ENCODE measurements around the gene SPDEF. TPM values are rescaled to one million over a fixed set of nuclear protein-coding genes. Genes with fewer than 3 reads are reported as not detected.
A peak's percentile ranks its signal among the peaks of the same experiment; 100 is the strongest.

SPDEF gene
- total RNA-seq, 4 donors from 2014 or later, result 9.0 to 57.3 (median 31.5) TPM

- peaks cover 6 to 32% (median 28%) of the 10 kb centered on the region in 4 donors for H3K4me1 ChIP-seq
- H3K27ac ChIP-seq, result no peak overlapping the region
- WGBS, 2 donors (ENCODE audit: low coverage in 1 of 2), result 73% methylated on average over 15 of the region's 16 CpGs; no CpG with 5 or more reads in 1 of the 2 donors
- intact Hi-C loops (cut with DNase I; ENCODE audit: low total_unique reads) (no loop called here), in situ Hi-C loops (cut with MboI; ENCODE audit: low pct_ligation_motif_present in 1 of 4, low pct_unique_long_range_greater_than_20kb in 1 of 4, low sequenced_read_pairs in 3 of 4) (loop anchor here in 1 of 4 donors (5.0 kb wide), 1 partner anchor 73 kb away; no protein-coding TSS in a partner anchor)
- no peaks in the 10 kb centered on the region for H3K36me3 ChIP-seq
- DNase-seq, result no peak
- H3K9me3 ChIP-seq, result no peaks in the 10 kb centered on the region
- H3K27me3 ChIP-seq, result no peaks in the 10 kb centered on the region
- TF ChIP-seq CTCF (IDR thresholded peaks at IDR 0.05) (no peak), POLR2AphosphoS5 (IDR thresholded peaks at IDR 0.05) (no peak), EP300 (IDR thresholded peaks at IDR 0.05; ENCODE audit: low read depth) (no peak), POLR2A (IDR thresholded peaks at IDR 0.05) (no peak)
- no peak overlapping the region for H3K4me3 ChIP-seq
Observed at GRCh38 chr6:34534656-34535055, 21.5 kb downstream of the SPDEF start.

DNA sequence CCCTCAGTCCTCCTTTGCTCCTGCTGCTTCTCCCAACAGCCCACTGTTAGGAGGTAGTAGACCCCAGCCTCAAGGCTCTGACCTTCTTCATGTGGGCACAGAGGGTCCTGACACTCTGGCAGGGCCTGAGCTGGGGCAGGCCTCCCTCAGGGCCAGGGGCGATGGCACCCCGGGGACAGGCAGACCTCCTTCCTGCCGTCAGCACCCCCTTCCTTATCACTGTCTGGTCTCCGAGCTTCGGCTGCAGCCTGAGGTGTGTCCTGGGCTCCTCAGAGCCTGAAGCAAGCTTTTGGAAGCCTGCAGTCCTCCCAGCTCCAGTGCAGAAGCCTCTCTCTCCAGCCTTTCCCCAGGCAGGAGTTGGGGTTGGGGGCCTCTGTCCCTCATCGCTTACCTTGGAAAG, 22.0 kb downstream of the SPDEF start:
- TF ChIP-seq POLR2AphosphoS5 (IDR thresholded peaks at IDR 0.05) (no peak), CTCF (IDR thresholded peaks at IDR 0.05) (no peak), EP300 (IDR thresholded peaks at IDR 0.05; ENCODE audit: low read depth) (no peak), POLR2A (IDR thresholded peaks at IDR 0.05) (no peak)
- intact Hi-C loops (cut with DNase I; ENCODE audit: low total_unique reads), result no loop called here
- in situ Hi-C loops (cut with MboI; ENCODE audit: low pct_ligation_motif_present in 1 of 4, low pct_unique_long_range_greater_than_20kb in 1 of 4, low sequenced_read_pairs in 3 of 4), result loop anchor here in 1 of 4 donors (5.0 kb wide), 1 partner anchor 73 kb away; no protein-coding TSS in a partner anchor
- Histone ChIP-seq H3K27me3 (no peaks in the 10 kb centered on the region), H3K9me3 (no peaks in the 10 kb centered on the region), H3K4me3 (no peak overlapping the region), H3K4me1 (peaks cover 6 to 32% (median 29%) of the 10 kb centered on the region in 4 donors), H3K36me3 (no peaks in the 10 kb centered on the region), H3K27ac (no peak overlapping the region)
- no peak for DNase-seq
- WGBS, 2 donors (ENCODE audit: low coverage in 1 of 2), result 90% methylated on average over 6 of the region's 6 CpGs; no CpG with 5 or more reads in 1 of the 2 donors

DNA sequence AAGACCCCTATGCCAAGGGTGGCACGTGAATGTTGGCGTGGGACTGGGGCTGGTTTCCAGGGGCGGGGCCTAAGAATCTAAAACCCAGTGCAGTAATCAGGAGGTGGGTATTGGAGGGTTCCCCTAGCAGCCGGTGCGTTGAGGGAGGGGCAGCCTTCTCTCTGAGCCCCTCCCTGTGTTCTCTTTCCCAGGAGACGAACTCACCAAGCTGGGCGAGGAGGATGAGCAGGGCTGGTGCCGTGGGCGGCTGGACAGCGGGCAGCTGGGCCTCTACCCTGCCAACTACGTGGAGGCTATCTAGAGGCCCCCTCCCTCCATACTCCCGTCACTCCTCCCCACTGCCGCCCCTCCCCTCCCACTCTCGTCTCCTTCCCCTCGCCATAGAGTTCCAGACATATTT, 23.9 kb downstream of the SPDEF start:
- DNase-seq, result no peak
- intact Hi-C loops (cut with DNase I; ENCODE audit: low total_unique reads), result no loop called here
- H3K36me3 ChIP-seq, result no peaks in the 10 kb centered on the region
- H3K4me1 ChIP-seq, result peaks cover 6 to 34% (median 32%) of the 10 kb centered on the region in 4 donors
- in situ Hi-C loops (cut with MboI; ENCODE audit: low pct_ligation_motif_present in 1 of 4, low pct_unique_long_range_greater_than_20kb in 1 of 4, low sequenced_read_pairs in 3 of 4), result loop anchor here in 1 of 4 donors (5.0 kb wide), 1 partner anchor 75 kb away; no protein-coding TSS in a partner anchor
- 77 to 88% methylated on average over 10 to 15 of the region's 15 CpGs for WGBS, 2 donors (ENCODE audit: low coverage in 1 of 2)
- no peak for TF ChIP-seq POLR2A (IDR thresholded peaks at IDR 0.05)
- TF ChIP-seq POLR2AphosphoS5 (IDR thresholded peaks at IDR 0.05), result no peak
- TF ChIP-seq EP300 (IDR thresholded peaks at IDR 0.05; ENCODE audit: low read depth), result no peak
- no peak for TF ChIP-seq CTCF (IDR thresholded peaks at IDR 0.05)
- no peaks in the 10 kb centered on the region for H3K27me3 ChIP-seq
- peak overlapping the region in 1 of 4 donors; percentile 4 for H3K4me3 ChIP-seq
- H3K27ac ChIP-seq, result no peak overlapping the region
- H3K9me3 ChIP-seq, result no peaks in the 10 kb centered on the region

GRCh38 chr6:34531580-34532201, 24.4 kb downstream of the SPDEF start:
- no peak overlapping the region for H3K27ac ChIP-seq

More at GRCh38 chr6:34531580-34532201, 24.4 kb downstream of the SPDEF start:
- WGBS, 2 donors (ENCODE audit: low coverage in 1 of 2), result 78 to 93% methylated on average over 12 to 28 of the region's 29 CpGs
- TF ChIP-seq CTCF (IDR thresholded peaks at IDR 0.05) (no peak), EP300 (IDR thresholded peaks at IDR 0.05; ENCODE audit: low read depth) (no peak), POLR2A (IDR thresholded peaks at IDR 0.05) (no peak), POLR2AphosphoS5 (IDR thresholded peaks at IDR 0.05) (peak in 2 of 3 donors; percentile 38 to 59)
- intact Hi-C loops (cut with DNase I; ENCODE audit: low total_unique reads), result no loop called here
- in situ Hi-C loops (cut with MboI; ENCODE audit: low pct_ligation_motif_present in 1 of 4, low pct_unique_long_range_greater_than_20kb in 1 of 4, low sequenced_read_pairs in 3 of 4), result loop anchor here in 1 of 4 donors (5.0 kb wide), 1 partner anchor 76 kb away; no protein-coding TSS in a partner anchor
- Histone ChIP-seq H3K36me3 (no peaks in the 10 kb centered on the region), H3K4me3 (no peak overlapping the region), H3K9me3 (no peaks in the 10 kb centered on the region), H3K4me1 (peaks cover 6 to 32% (median 29%) of the 10 kb centered on the region in 4 donors), H3K27me3 (no peaks in the 10 kb centered on the region)
- DNase-seq, result no peak
